HEK293 (cell line): ENCODE measurements around the gene RASL10A.

Source experiments
- CTCF ChIA-PET: fragments of 350-600 bp; formaldehyde crosslinking; extraction: SDS; loops from one replicate; lab custom pipeline; 2021; ENCODE audit warnings: antibody characterized with exemption; lab: Yijun Ruan, JAX
- POLR2A ChIA-PET: fragments of 300-600 bp; formaldehyde crosslinking; extraction: SDS; loops from one replicate; lab custom pipeline; 2020; ENCODE audit warnings: antibody characterized with exemption, inconsistent platforms; lab: Yijun Ruan, JAX
- H3K27ac ChIP-seq: fragments of 200-500 bp; sonication (Bioruptor generic); 2 replicates; pipeline ENCODE4 v1.5.1; 2014; ENCODE audit warnings: low read depth, low read length, control low read depth, inconsistent platforms; ENCODE audit errors: extremely low read depth
- H3K36me3 ChIP-seq, 2 experiments: fragments of 200-500 bp in 1 of 2; sonication (Bioruptor generic) in 1 of 2; 1 replicate in 1 of 2; 2 replicates in 1 of 2; pipeline ENCODE4 v1.5.1; 2014 to 2017; ENCODE audit warnings: inconsistent platforms in 2 of 2, low read length in 2 of 2; ENCODE audit not compliant: control insufficient read depth in 2 of 2, insufficient read depth in 1 of 2
- H3K4me1 ChIP-seq: fragments of 200-500 bp; sonication (Bioruptor generic); 2 replicates; pipeline ENCODE4 v1.5.1; 2014; ENCODE audit warnings: mild to moderate bottlenecking, low read length, inconsistent platforms; ENCODE audit not compliant: control insufficient read depth, insufficient read depth
- H3K4me3 ChIP-seq: 2 replicates; pipeline ENCODE4 v1.5.1; 2011; ENCODE audit warnings: low read depth, mild to moderate bottlenecking, control low read depth, low read length, moderate library complexity
- H3K9me3 ChIP-seq: fragments of 200-500 bp; sonication (Bioruptor generic); 2 replicates; pipeline ENCODE4 v1.5.1; 2014; ENCODE audit warnings: low read depth, low read length, inconsistent platforms; ENCODE audit not compliant: control insufficient read depth, insufficient read depth
- EGR2 ChIP-seq: fragments of 450-650 bp; formaldehyde crosslinking; IDR thresholded peaks from 2 replicates; pipeline ENCODE4 v1.5.1; 2016; ENCODE audit warnings: low read depth, missing biosample characterization, missing genetic modification characterization
- PRDM2 ChIP-seq: fragments of 450-650 bp; formaldehyde crosslinking; IDR thresholded peaks from 2 replicates; pipeline ENCODE4 v1.5.1; 2016; ENCODE audit warnings: missing biosample characterization, missing genetic modification characterization, borderline replicate concordance
- SETDB1 ChIP-seq: IDR thresholded peaks from one replicate; pipeline ENCODE4 v1.6.1; 2017; ENCODE audit warnings: mild to moderate bottlenecking, low read length, moderate library complexity, mixed read lengths; ENCODE audit not compliant: insufficient read length
- SP3 ChIP-seq: fragments of 450-650 bp; formaldehyde crosslinking; IDR thresholded peaks from 2 replicates; pipeline ENCODE4 v1.5.1; 2016; ENCODE audit warnings: missing biosample characterization, missing genetic modification characterization
- TRIM28 ChIP-seq: IDR thresholded peaks from 2 replicates; pipeline ENCODE4 v1.6.1; 2011; ENCODE audit warnings: low read length, control low read depth, borderline replicate concordance
- YY1 ChIP-seq: fragments of 450-650 bp; formaldehyde crosslinking; IDR thresholded peaks from 2 replicates; pipeline ENCODE4 v1.5.1; 2018; ENCODE audit warnings: missing biosample characterization, missing genetic modification characterization
- YY2 ChIP-seq: fragments of 450-650 bp; formaldehyde crosslinking; IDR thresholded peaks from 2 replicates; pipeline ENCODE4 v1.5.1; 2016; ENCODE audit warnings: missing biosample characterization, missing genetic modification characterization
- ZFHX2 ChIP-seq: fragments of 450-650 bp; formaldehyde crosslinking; conservative IDR thresholded peaks from 2 replicates; pipeline ENCODE4 v1.5.1; 2016; ENCODE audit warnings: missing biosample characterization, missing genetic modification characterization
- ZNF157 ChIP-seq: fragments of 450-650 bp; formaldehyde crosslinking; IDR thresholded peaks from 2 replicates; pipeline ENCODE4 v1.5.1; 2016; ENCODE audit warnings: missing biosample characterization, missing genetic modification characterization
- ZNF341 ChIP-seq: fragments of 450-650 bp; formaldehyde crosslinking; IDR thresholded peaks from 2 replicates; pipeline ENCODE4; 2016; ENCODE audit warnings: low read depth, missing biosample characterization, missing genetic modification characterization
- ZNF366 ChIP-seq: fragments of 450-650 bp; formaldehyde crosslinking; conservative IDR thresholded peaks from 2 replicates; pipeline ENCODE4 v1.5.1; 2016; ENCODE audit warnings: missing biosample characterization, missing genetic modification characterization
- ZNF510 ChIP-seq: fragments of 450-650 bp; formaldehyde crosslinking; IDR thresholded peaks from 2 replicates; pipeline ENCODE4 v1.5.1; 2018; ENCODE audit warnings: mild to moderate bottlenecking, missing genetic modification characterization, missing biosample characterization; ENCODE audit not compliant: insufficient replicate concordance
- ZNF549 ChIP-seq: fragments of 450-650 bp; IDR thresholded peaks from 2 replicates; pipeline ENCODE4 v1.5.1; 2018; ENCODE audit warnings: missing biosample characterization, missing genetic modification characterization, mild to moderate bottlenecking, inconsistent platforms, moderate library complexity
- ZNF610 ChIP-seq: fragments of 450-650 bp; formaldehyde crosslinking; IDR thresholded peaks from 2 replicates; pipeline ENCODE4 v1.5.1; 2016; ENCODE audit warnings: missing biosample characterization, missing genetic modification characterization, borderline replicate concordance
- ZNF670 ChIP-seq: fragments of 450-650 bp; formaldehyde crosslinking; IDR thresholded peaks from 2 replicates; pipeline ENCODE4 v1.5.1; 2016; ENCODE audit warnings: missing biosample characterization, missing genetic modification characterization, low read depth
- TF ChIP-seq, protein P1 (sequence below): sonication (generic); formaldehyde crosslinking; IDR thresholded peaks from 2 replicates; pipeline ENCODE4 v1.8.1; 2022; ENCODE audit warnings: mild to moderate bottlenecking, moderate library complexity, missing genetic modification reagents
- TF ChIP-seq, protein P2 (sequence below): fragments of 450-650 bp; formaldehyde crosslinking; IDR thresholded peaks from 2 replicates; pipeline ENCODE4 v1.5.0; 2017; ENCODE audit warnings: missing biosample characterization, missing genetic modification characterization, borderline replicate concordance

RASL10A gene

DNA sequence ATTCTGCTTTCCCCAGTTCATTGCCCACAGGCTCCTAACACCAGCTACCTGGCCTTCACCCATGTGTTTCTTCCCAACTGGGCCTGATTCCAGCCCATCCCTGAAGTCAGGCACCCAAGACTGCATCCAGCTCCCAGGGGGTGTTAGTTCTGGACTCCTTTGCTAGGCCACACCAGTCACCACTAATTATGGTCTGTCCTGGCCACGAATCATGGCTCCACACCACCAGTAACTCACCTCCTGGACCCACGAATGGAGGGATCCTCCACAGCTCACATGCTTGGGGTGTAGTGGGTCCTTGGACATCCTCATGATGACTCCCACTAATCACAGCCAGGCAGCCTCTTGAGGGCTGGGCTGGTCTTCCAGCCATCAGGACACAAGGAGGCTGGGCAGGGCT, 3.6 kb upstream of the RASL10A start (continued):
- TF ChIP-seq SP3 (tag by site-specific recombination) (no peak), ZNF670 (no peak)
- TF ChIP-seq, all 188 proteins: peak for 2

DNA sequence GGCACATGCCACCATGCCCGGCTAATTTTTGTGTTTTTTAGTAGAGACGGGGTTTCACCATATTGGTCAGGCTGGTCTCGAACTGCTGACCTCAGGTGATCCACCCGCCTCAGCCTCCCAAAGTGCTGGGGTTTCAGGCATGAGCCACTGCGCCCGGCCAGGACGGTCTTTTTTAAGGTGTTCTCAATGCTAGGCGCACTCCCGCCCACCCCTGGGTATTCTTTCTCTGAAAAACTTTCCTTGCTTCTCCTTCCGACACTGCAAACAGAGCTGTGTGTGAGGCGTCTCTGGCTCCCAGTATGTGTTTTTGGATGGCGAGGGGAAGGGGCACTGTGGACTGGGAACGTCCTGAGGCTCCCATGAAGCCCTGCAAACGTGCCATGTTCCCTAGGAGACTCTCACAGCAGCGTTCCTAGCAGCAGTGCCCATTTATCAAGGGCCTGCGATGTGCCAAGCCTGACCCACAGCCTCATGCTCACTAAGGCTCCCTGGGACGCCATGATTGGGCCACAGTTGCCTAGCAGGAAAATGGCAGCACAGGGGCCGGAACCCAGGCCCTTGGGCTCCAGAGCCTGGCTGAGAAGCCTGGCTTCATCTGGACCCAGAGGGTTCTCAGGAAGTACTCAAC, 2.4 kb upstream of the RASL10A start:
- POLR2A ChIA-PET: interaction anchor here (0.8 kb wide), 1 partner anchor 11 kb away, joined by 3 read pairs; the partner anchor contains the start of gene GAS2L1
- no peaks in the 10 kb centered on the region for H3K36me3 ChIP-seq
- no peak overlapping the region for H3K27ac ChIP-seq
- no peak overlapping the region for H3K4me3 ChIP-seq
- TF ChIP-seq SETDB1 (no peak), YY1 (tag by site-specific recombination) (no peak), ZNF510 (no peak), ZNF549 (tag by site-specific recombination) (no peak), ZNF157 (tag by site-specific recombination) (no peak), ZNF366 (tag by site-specific recombination) (no peak), ZNF610 (tag by site-specific recombination) (no peak), TRIM28 (no peak), YY2 (tag by site-specific recombination) (no peak)
- TF ChIP-seq, protein P1, sequence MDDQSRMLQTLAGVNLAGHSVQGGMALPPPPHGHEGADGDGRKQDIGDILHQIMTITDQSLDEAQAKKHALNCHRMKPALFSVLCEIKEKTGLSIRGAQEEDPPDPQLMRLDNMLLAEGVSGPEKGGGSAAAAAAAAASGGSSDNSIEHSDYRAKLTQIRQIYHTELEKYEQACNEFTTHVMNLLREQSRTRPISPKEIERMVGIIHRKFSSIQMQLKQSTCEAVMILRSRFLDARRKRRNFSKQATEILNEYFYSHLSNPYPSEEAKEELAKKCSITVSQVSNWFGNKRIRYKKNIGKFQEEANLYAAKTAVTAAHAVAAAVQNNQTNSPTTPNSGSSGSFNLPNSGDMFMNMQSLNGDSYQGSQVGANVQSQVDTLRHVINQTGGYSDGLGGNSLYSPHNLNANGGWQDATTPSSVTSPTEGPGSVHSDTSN (CRISPR knock-in tag): no peak
- TF ChIP-seq, protein P2, sequence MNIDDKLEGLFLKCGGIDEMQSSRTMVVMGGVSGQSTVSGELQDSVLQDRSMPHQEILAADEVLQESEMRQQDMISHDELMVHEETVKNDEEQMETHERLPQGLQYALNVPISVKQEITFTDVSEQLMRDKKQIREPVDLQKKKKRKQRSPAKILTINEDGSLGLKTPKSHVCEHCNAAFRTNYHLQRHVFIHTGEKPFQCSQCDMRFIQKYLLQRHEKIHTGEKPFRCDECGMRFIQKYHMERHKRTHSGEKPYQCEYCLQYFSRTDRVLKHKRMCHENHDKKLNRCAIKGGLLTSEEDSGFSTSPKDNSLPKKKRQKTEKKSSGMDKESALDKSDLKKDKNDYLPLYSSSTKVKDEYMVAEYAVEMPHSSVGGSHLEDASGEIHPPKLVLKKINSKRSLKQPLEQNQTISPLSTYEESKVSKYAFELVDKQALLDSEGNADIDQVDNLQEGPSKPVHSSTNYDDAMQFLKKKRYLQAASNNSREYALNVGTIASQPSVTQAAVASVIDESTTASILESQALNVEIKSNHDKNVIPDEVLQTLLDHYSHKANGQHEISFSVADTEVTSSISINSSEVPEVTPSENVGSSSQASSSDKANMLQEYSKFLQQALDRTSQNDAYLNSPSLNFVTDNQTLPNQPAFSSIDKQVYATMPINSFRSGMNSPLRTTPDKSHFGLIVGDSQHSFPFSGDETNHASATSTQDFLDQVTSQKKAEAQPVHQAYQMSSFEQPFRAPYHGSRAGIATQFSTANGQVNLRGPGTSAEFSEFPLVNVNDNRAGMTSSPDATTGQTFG (tag by site-specific recombination): no peak
- no peaks in the 10 kb centered on the region for H3K9me3 ChIP-seq
- peaks cover 6% of the 10 kb centered on the region for H3K4me1 ChIP-seq
- CTCF ChIA-PET: interaction anchor here (2.0 to 2.3 kb wide), 3 partner anchors 10 to 42 kb away, joined by 6 to 7 read pairs (median 6); partner anchors contain the start of gene GAS2L1

GRCh38 chr22:29316141-29316828, 788 bp upstream of the RASL10A start:
- ChIA-PET POLR2A (no interaction called here), CTCF (interaction anchor here (0.6 to 2.0 kb wide), 7 partner anchors 10 to 310 kb away, joined by 3 to 7 read pairs (median 6); partner anchors contain the start of gene GAS2L1)
- peaks cover 7% of the 10 kb centered on the region for H3K4me1 ChIP-seq
- no peaks in the 10 kb centered on the region for H3K36me3 ChIP-seq
- H3K4me3 ChIP-seq: no peak overlapping the region
- TF ChIP-seq EGR2 (tag by site-specific recombination) (0 out of 2 replicates have a peak, but pooled peaks have one; percentile 37), ZFHX2 (tag by site-specific recombination) (peak; percentile 33; the same call in 1 of the 2 replicates), ZNF341 (tag by site-specific recombination) (peak; percentile 8; the same call in 1 of the 2 replicates), PRDM2 (tag by site-specific recombination) (no peak)
- H3K27ac ChIP-seq: no peak overlapping the region
- H3K9me3 ChIP-seq: no peaks in the 10 kb centered on the region
